Femur (tissue), 1 donor: Measurements from ENCODE around the gene CD80.

ENCODE experiments used
- DNase-seq: peaks from one replicate; pipeline ENCODE4 v3.0.0-alpha.2; 2017

CD80 gene

DNA sequence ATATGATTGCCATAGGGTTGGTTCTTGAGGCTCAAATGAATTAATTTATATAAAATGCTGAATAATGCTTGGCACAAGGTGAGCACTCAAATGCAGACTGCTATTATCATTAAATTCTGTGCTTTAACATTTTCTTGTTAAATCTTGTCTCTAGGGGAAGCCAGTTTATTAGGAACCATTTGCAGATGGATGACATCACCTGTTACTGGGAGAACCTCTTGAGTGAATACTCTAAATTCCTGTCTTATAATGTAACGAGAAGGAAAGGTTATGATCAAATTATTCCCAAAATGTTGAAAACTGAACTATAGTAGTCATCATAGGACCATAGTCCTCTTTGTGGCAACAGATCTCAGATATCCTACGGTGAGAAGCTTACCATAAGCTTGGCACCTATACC lies 67.3 kb downstream of the CD80 start:
- no peak for DNase-seq

GRCh38 chr3:119490153-119490552 lies 69.3 kb downstream of the CD80 start:
- no peak for DNase-seq

- no peak for DNase-seq
Observed at GRCh38 chr3:119485563-119485962, 73.9 kb downstream of the CD80 start.

GRCh38 chr3:119483101-119483500 lies 76.3 kb downstream of the CD80 start:
- DNase-seq, result no peak

DNA sequence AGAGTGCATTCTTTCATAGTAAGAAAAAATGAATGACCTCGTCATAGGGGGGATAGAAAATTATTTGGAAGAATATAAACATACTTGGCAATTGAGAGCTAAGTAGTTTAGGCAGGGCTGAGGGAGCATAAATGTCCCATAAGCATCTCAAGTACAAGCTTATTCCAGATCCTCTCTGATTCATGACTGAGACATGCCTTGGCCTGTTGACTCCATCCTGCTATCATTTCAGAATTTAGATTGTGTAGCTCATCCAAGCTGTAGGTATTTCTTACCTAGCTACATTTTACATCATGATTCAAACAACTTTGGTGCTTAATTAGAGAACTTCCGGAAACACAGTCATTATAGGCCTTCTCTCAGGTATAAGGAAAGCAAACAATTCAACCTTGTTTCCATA lies 78.3 kb downstream of the CD80 start:
- no peak for DNase-seq
